Mesodermal cell (in vitro differentiated cells): Measurements from ENCODE around the gene OR6P1.

ENCODE experiments used
- H3K27ac ChIP-seq: 2 replicates; pipeline ENCODE4 v1.7.0; 2013; ENCODE audit warnings: mild to moderate bottlenecking, low read depth, low read length, moderate library complexity; ENCODE audit not compliant: severe bottlenecking
- H3K36me3 ChIP-seq: 2 replicates; pipeline ENCODE4 v1.7.1; 2013; ENCODE audit warnings: mild to moderate bottlenecking, low read length, moderate library complexity; ENCODE audit not compliant: control insufficient read depth, insufficient read depth
- H3K4me1 ChIP-seq: one replicate; pipeline ENCODE4 v1.7.1; 2013; ENCODE audit warnings: mild to moderate bottlenecking, low read length; ENCODE audit not compliant: insufficient read depth, control insufficient read depth, poor library complexity, severe bottlenecking
- H3K4me3 ChIP-seq: 2 replicates; pipeline ENCODE4 v1.7.0; 2013; ENCODE audit warnings: low read length, control low read depth, mild to moderate bottlenecking; ENCODE audit not compliant: insufficient read depth, poor library complexity, severe bottlenecking; ENCODE audit errors: extremely low read depth
- H3K9me3 ChIP-seq: 2 replicates; pipeline ENCODE4 v1.7.1; 2013; ENCODE audit warnings: mild to moderate bottlenecking, low read length, moderate library complexity; ENCODE audit not compliant: control insufficient read depth
- WGBS, 2 experiments: methylation state at CpG; one replicate each; pipeline ENCODE4 v1.1.5; 2013; ENCODE audit warnings: missing lambda C conversion rate in 2 of 2; ENCODE audit not compliant: insufficient coverage in 2 of 2; 5-methylcytosine and 5-hydroxymethylcytosine counted together

Gene OR6P1

DNA sequence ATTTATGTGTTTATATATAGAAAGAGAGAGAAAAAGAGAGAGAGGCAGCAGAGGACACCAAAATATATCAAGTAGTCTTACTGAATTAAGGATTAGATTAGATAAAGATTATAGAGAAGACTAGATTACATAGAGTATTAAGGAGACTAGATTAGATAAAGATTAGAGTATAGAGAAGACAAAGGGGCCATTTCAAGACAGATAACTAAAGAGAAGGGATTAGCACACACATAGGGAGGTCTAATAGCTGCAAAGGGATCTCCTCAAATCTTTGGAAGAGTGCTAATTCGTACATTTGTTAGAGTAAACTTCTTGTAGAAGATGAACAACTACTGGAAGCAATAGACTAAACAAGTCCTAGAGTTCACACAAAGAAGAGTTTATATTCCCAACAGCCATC, 50.4 kb downstream of the OR6P1 start:
- Histone ChIP-seq H3K9me3 (no peaks in the 10 kb centered on the region), H3K36me3 (no peaks in the 10 kb centered on the region), H3K4me1 (no peaks in the 10 kb centered on the region), H3K4me3 (no peak overlapping the region), H3K27ac (no peak overlapping the region)
- WGBS, 2 experiments = no CpG with 5 or more reads among the region's 1 CpG

DNA sequence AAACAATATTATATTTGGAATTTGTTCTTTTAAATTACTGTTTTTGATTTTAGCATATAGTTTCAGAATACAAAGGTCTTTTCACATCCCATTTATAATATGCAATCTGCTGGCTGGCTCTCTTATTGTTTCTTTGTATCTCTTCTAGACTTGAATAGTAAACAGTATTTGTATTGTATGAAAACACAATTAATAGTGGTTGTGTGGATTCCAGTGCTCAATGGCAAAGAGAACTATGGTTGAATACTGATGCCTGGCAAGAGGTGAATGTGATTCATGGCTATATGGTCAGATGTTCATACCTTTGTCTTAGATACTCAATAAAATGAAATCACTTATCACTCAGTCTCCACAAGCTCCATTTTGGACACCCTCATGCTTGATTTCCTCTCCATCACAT, 53.4 kb downstream of the OR6P1 start:
- no peaks in the 10 kb centered on the region for H3K9me3 ChIP-seq
- no peak overlapping the region for H3K27ac ChIP-seq
- no peaks in the 10 kb centered on the region for H3K36me3 ChIP-seq
- H3K4me3 ChIP-seq = no peak overlapping the region
- H3K4me1 ChIP-seq = no peaks in the 10 kb centered on the region
